Measurements from ENCODE around the gene EVC2.

EVC2 gene

GRCh38 chr4:5563856-5564255 lies 144.5 kb downstream of the EVC2 start:
- DNase-seq (ENCODE audit: low read depth in 2 of 2) = no peak

- no peak for DNase-seq (ENCODE audit: low read depth in 2 of 2)
Measured at GRCh38 chr4:5562476-5562875, 145.9 kb downstream of the EVC2 start.

- DNase-seq (ENCODE audit: low read depth in 2 of 2) = no peak
Measured at GRCh38 chr4:5561286-5561685, 147.1 kb downstream of the EVC2 start.

GRCh38 chr4:5558502-5558901 lies 149.9 kb downstream of the EVC2 start:
- no peak for DNase-seq (ENCODE audit: low read depth in 2 of 2)

- no peak for DNase-seq (ENCODE audit: low read depth in 2 of 2)
Measured at GRCh38 chr4:5554376-5554775, 154.0 kb downstream of the EVC2 start.

GRCh38 chr4:5553801-5554200 lies 154.6 kb downstream of the EVC2 start:
- no peak for DNase-seq (ENCODE audit: low read depth in 2 of 2)

GRCh38 chr4:5552451-5552850 lies 155.9 kb downstream of the EVC2 start:
- DNase-seq (ENCODE audit: low read depth in 2 of 2) = no peak

- DNase-seq (ENCODE audit: low read depth in 2 of 2) = no peak
Measured at GRCh38 chr4:5547651-5548249, 160.6 kb downstream of the EVC2 start.

GRCh38 chr4:5545271-5545670 lies 163.1 kb downstream of the EVC2 start:
- no peak for DNase-seq (ENCODE audit: low read depth in 2 of 2)

GRCh38 chr4:5544762-5545161 lies 163.6 kb downstream of the EVC2 start:
- no peak for DNase-seq (ENCODE audit: low read depth in 2 of 2)

GRCh38 chr4:5543681-5544080 lies 164.7 kb downstream of the EVC2 start:
- no peak for DNase-seq (ENCODE audit: low read depth in 2 of 2)

GRCh38 chr4:5541169-5541568 lies 167.2 kb downstream of the EVC2 start:
- no peak for DNase-seq (ENCODE audit: low read depth in 2 of 2)

GRCh38 chr4:5539584-5539983 lies 168.8 kb downstream of the EVC2 start:
- no peak for DNase-seq (ENCODE audit: low read depth in 2 of 2)

- no peak for DNase-seq (ENCODE audit: low read depth in 2 of 2)
Measured at GRCh38 chr4:5532100-5532499, 176.3 kb downstream of the EVC2 start.

- no peak for DNase-seq (ENCODE audit: low read depth in 2 of 2)
Measured at GRCh38 chr4:5528031-5528436, 180.3 kb downstream of the EVC2 start.

GRCh38 chr4:5527211-5527610 lies 181.1 kb downstream of the EVC2 start:
- DNase-seq (ENCODE audit: low read depth in 2 of 2) = no peak

GRCh38 chr4:5526080-5526846 lies 182.1 kb downstream of the EVC2 start:
- DNase-seq (ENCODE audit: low read depth in 2 of 2) = no peak

- no peak for DNase-seq (ENCODE audit: low read depth in 2 of 2)
Measured at GRCh38 chr4:5524446-5525299, 183.7 kb downstream of the EVC2 start.

GRCh38 chr4:5517372-5517771 lies 191.0 kb downstream of the EVC2 start:
- DNase-seq (ENCODE audit: low read depth in 2 of 2) = no peak

GRCh38 chr4:5515646-5516045 lies 192.7 kb downstream of the EVC2 start:
- DNase-seq (ENCODE audit: low read depth in 2 of 2) = no peak
